HUES6 (cell line): ENCODE results near the gene SRRM1.
"Not testable (repeated sequence)": the region's sequence is repeated elsewhere in the genome, so short reads cannot be mapped to it uniquely, and the experiment has no call there.

ENCODE experiments used
- H3K27ac ChIP-seq: 2 replicates; pipeline ENCODE4 v1.7.0; 2013; ENCODE audit warnings: low read depth, mild to moderate bottlenecking, low read length, inconsistent platforms
- H3K27me3 ChIP-seq: 2 replicates; pipeline ENCODE4 v1.6.1; 2013; ENCODE audit warnings: low read length; ENCODE audit not compliant: control insufficient read depth, insufficient read depth
- H3K36me3 ChIP-seq: 2 replicates; pipeline ENCODE4 v1.6.1; 2013; ENCODE audit warnings: low read length; ENCODE audit not compliant: control insufficient read depth, insufficient read depth
- H3K4me1 ChIP-seq: 2 replicates; pipeline ENCODE4 v1.6.1; 2013; ENCODE audit warnings: low read length; ENCODE audit not compliant: control insufficient read depth, insufficient read depth
- H3K4me3 ChIP-seq: 2 replicates; pipeline ENCODE4 v1.5.1; 2013; ENCODE audit warnings: low read depth, low read length
- H3K9ac ChIP-seq: one replicate; pipeline ENCODE4 v1.6.1; 2013; ENCODE audit warnings: mild to moderate bottlenecking, low read length
- H3K9me3 ChIP-seq: 2 replicates; pipeline ENCODE4 v1.6.1; 2013; ENCODE audit warnings: low read depth, low read length; ENCODE audit not compliant: control insufficient read depth, insufficient read depth

The SRRM1 gene

DNA sequence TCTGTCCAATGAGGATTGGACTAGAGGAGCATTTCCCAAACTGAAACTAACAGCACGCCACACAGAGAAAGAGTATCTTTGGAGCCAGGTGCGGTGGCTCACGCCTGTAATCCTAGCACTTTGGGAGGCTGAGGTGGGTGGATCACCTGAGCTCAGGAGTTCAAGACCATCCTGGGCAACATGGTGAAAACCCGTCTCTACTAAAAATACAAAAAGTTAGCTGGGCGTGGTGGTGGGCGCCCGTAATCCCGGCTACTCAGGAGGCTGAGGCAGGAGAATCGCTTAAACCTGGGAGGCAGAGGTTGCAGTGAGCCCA is 62.9 kb downstream of the SRRM1 start:
- H3K9me3 ChIP-seq, H3K36me3 ChIP-seq, H3K27ac ChIP-seq, H3K27me3 ChIP-seq, H3K9ac ChIP-seq, H3K4me3 ChIP-seq: not testable (repeated sequence)
- peaks cover 18% of the 10 kb centered on the region for H3K4me1 ChIP-seq

DNA sequence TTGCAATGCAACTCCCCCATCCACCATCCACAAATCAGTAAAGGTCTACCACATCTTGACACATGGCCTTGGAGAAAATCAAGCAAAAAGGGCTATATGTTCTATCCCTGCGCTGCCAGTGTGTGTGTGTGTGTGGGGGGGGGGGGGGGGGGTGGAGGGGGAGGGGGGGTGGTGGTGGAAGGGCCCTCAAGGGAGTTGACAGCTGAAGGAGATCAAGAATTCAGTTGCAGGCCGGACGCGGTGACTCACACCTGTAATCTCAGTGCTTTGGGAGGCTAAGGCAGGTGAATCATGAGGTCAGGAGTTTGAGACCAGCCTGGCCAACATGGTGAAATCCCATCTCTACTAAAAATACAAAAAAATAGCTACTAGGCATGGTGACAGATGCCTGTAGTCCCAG is 64.6 kb downstream of the SRRM1 start:
- no peak overlapping the region for H3K4me3 ChIP-seq
- H3K36me3 ChIP-seq, result no peaks in the 10 kb centered on the region
- H3K27me3 ChIP-seq, result no peaks in the 10 kb centered on the region
- no peak overlapping the region for H3K9ac ChIP-seq
- H3K4me1 ChIP-seq, result peaks cover 15% of the 10 kb centered on the region
- H3K27ac ChIP-seq, result no peak overlapping the region
- H3K9me3 ChIP-seq, result no peaks in the 10 kb centered on the region

DNA sequence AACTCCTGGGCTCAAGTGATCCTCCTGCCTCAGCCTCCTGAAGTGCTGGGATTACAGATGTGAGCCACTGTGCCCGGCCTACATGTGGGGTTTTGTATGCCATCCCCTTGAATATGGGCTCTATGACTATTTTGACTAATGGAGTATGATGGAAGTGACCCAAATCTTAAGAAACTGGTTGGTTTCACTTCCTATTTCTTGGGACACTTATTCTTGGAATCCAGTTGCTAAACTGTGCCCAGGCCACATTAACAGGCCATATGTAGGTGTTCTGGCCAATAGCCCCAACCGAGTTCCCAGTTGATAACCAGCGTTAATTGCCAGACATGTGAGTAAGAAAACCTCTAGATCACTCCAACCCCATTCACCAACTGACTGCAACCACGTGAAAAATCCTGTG is 65.8 kb downstream of the SRRM1 start:
- peaks cover 12% of the 10 kb centered on the region for H3K4me1 ChIP-seq
- H3K27me3 ChIP-seq, result no peaks in the 10 kb centered on the region
- no peak overlapping the region for H3K4me3 ChIP-seq
- no peaks in the 10 kb centered on the region for H3K9me3 ChIP-seq
- no peaks in the 10 kb centered on the region for H3K36me3 ChIP-seq
- H3K9ac ChIP-seq, result no peak overlapping the region
- H3K27ac ChIP-seq, result no peak overlapping the region

DNA sequence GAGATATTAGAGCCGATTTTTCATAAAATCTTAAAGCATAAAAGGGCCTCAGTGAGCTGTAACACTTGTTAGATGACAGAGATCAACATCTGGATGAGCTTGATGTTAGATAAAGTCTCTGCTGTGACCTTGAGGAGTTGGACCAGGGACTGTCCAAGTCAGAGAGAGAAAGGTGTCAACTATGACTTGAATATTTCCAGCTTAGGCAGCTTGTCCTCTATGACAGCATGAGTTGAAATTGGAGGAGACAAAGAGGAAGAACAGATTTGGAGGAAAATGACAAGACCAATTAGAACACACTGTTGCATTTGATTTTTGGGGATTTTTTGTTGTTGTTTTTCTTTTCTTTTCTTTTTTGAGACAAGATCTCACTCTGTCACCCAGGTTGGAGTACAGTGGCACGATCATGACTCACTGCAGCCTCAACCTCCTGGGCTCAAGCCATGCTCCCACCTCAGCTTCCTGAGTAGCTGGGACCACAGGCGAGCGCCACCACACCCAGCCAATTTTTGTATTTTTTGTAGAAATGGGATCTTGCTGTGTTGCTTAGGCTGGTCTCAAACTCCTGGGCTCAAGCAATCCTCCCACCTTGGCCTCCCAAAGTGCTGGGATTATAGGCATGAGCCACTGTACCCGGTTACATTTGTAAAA is 66.8 kb downstream of the SRRM1 start:
- Histone ChIP-seq H3K9me3 (no peaks in the 10 kb centered on the region), H3K9ac (no peak overlapping the region), H3K4me1 (peaks cover 9% of the 10 kb centered on the region), H3K4me3 (no peak overlapping the region), H3K27me3 (no peaks in the 10 kb centered on the region), H3K27ac (no peak overlapping the region), H3K36me3 (no peaks in the 10 kb centered on the region)

DNA sequence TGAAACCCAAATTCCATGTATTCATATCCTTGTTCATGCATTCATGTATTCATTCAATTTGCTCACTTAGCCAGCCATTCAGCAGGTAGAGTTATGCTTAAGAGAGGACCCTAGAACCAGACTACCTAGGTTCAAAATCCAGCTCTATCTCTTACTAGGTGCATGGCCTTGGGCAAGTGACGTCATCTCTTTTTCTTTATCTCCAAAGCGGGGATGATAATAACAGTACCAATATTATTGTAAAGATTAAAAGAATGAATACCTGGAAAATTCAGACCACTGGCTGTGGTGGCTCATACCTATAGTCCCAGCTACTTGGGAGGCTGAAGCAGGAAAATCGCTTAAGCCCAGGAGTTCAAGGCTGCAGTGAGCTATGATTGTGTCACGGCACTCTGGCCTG is 68.2 kb downstream of the SRRM1 start:
- Histone ChIP-seq H3K9ac (no peak overlapping the region), H3K4me3 (no peak overlapping the region), H3K36me3 (no peaks in the 10 kb centered on the region), H3K4me1 (0 out of 2 replicates have a peak, but pooled peaks cover 2% of the 10 kb centered on the region), H3K27me3 (no peaks in the 10 kb centered on the region), H3K9me3 (no peaks in the 10 kb centered on the region), H3K27ac (no peak overlapping the region)

DNA sequence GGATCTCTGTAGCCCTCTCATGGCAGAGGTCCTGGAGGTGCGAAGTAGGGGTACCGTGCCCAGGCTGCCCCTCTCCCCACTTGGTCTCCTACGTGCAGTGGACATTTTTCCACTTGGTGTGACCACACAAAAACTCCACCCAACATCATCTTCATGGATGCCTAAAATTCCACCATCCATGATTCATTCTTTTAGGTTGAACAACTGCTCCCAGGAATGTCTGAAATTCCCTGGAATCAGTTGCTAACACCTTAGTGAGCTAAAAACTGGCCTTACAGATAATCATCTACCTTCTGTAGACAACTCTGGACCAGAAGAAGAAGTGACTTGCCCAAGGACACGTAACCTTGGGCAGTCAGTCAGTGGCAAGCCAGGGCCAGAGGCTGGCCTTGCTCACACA is 70.1 kb downstream of the SRRM1 start:
- 0 out of 2 replicates have a peak, but pooled peaks cover 2% of the 10 kb centered on the region for H3K4me1 ChIP-seq
- no peaks in the 10 kb centered on the region for H3K27me3 ChIP-seq
- no peak overlapping the region for H3K27ac ChIP-seq
- H3K9ac ChIP-seq, result no peak overlapping the region
- no peak overlapping the region for H3K4me3 ChIP-seq
- H3K9me3 ChIP-seq, result no peaks in the 10 kb centered on the region
- no peaks in the 10 kb centered on the region for H3K36me3 ChIP-seq

DNA sequence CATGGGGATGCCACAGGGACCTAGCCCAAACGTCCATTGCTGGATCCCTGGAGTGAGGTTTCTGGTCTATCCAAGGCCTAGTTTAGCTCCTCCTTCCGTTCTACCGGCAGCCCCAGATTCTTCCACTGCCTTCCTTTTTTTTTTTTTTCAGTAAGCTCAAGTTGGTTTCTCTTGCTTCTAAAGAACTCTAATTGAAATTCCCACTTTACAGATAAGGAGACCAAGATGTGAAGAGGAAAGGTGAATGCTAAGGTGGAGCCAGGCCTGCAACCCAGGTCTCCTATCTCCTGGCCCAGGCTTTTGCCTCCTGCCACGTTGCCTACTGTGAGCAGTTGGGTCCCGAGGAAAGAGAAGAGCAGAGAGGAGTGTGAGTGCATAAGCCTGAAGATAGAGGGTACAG is 70.6 kb downstream of the SRRM1 start:
- no peak overlapping the region for H3K4me3 ChIP-seq
- no peaks in the 10 kb centered on the region for H3K36me3 ChIP-seq
- no peak overlapping the region for H3K27ac ChIP-seq
- H3K9me3 ChIP-seq, result no peaks in the 10 kb centered on the region
- no peak overlapping the region for H3K9ac ChIP-seq
- no peaks in the 10 kb centered on the region for H3K27me3 ChIP-seq
- H3K4me1 ChIP-seq, result 0 out of 2 replicates have a peak, but pooled peaks cover 2% of the 10 kb centered on the region

DNA sequence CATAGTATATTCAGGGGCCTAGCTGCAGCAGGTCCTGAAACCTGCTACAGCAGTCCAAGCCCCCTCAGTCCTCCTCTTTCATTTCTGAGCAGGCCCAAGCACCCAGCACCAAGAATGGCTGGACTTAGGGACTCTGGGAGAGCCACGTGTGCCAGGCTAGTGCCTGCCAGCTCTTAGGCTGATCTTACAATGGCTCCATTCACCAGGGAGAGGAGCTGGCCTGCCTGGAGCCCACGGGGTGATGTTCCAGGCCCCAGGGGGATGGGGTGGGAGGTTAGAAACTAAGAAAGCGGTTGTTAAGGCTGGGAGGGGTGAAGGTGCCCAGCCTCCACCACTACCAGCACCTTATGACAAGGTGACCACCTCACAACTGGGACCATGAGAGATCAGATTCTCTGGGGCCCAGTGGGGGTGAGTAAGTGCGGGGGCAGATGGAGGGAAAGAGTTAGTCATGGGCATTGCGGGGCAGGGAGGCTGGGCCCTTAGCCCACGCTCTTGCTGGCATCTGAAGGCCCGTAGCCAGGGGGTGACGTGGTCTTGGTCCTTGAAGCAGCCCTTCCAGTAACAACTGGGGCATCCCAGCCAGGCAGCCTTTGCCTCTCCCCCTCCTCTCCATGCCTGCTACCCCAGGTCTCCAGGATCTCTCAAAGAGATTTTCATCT is 71.9 kb downstream of the SRRM1 start:
- Histone ChIP-seq H3K9me3 (no peaks in the 10 kb centered on the region), H3K4me3 (no peak overlapping the region), H3K36me3 (no peaks in the 10 kb centered on the region), H3K9ac (no peak overlapping the region), H3K4me1 (0 out of 2 replicates have a peak, but pooled peaks cover 2% of the 10 kb centered on the region), H3K27ac (no peak overlapping the region), H3K27me3 (no peaks in the 10 kb centered on the region)

DNA sequence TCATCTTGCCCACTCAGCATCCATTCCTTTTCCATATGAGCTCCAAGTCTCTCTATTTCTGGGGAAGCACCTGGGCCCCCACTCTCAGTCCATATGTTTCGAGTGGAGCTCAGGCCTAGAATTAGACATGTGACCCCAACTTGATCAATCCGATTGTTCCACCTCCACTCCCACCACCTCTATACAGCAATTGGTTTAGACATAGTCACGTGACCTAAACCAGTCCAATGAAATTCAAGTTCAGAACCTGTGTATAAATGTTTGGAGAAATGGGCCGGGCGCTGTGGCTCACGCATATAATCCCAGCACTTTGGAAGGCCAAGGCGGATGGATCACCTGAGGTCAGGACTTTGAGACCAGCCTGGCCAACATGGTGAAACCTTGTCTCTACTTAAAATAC is 72.6 kb downstream of the SRRM1 start:
- Histone ChIP-seq H3K4me1 (0 out of 2 replicates have a peak, but pooled peaks cover 2% of the 10 kb centered on the region), H3K4me3 (no peak overlapping the region), H3K27ac (no peak overlapping the region), H3K9me3 (0 out of 2 replicates have a peak, but pooled peaks cover under 1% of the 10 kb centered on the region), H3K27me3 (no peaks in the 10 kb centered on the region), H3K36me3 (no peaks in the 10 kb centered on the region), H3K9ac (no peak overlapping the region)

DNA sequence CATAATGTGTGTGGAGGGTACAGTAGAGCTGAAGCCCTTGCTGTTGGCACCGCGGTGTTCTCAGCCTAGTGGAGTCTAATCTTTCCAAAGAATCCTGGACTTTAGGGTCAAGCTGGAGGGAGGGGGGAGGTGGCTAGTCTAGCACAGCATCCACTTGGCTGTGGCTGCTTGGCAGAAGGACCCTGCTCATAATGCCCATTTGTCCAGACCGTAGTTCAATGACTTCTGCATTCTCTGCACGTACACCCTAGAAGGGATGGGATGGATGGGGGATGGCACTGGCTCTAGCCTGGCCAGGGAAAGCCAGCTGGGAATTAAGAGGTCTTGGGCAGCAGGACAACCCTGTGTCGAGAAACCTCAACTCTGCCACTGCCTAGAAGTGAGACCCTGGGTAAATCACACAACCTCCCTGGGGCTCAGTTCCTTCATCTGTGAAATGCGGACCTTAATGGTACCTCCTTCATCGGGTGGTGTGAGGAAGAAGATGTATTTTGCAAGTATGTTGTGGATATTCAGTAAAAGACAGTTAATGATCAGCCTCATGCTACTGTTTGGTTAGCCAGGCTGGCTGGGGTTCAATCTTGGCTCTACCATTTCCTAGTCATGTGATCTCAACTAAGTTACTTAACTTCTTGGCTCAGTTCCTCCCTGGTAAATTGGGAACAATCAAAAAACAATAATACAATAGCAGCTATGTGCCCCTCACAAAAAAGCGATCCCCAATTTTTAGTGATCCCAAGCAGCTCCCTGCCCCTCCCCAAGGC is 75.0 kb downstream of the SRRM1 start:
- Histone ChIP-seq H3K4me1 (0 out of 2 replicates have a peak, but pooled peaks cover 2% of the 10 kb centered on the region), H3K9ac (no peak overlapping the region), H3K4me3 (no peak overlapping the region), H3K9me3 (0 out of 2 replicates have a peak, but pooled peaks cover 2% of the 10 kb centered on the region), H3K27ac (no peak overlapping the region), H3K36me3 (no peaks in the 10 kb centered on the region), H3K27me3 (no peaks in the 10 kb centered on the region)

DNA sequence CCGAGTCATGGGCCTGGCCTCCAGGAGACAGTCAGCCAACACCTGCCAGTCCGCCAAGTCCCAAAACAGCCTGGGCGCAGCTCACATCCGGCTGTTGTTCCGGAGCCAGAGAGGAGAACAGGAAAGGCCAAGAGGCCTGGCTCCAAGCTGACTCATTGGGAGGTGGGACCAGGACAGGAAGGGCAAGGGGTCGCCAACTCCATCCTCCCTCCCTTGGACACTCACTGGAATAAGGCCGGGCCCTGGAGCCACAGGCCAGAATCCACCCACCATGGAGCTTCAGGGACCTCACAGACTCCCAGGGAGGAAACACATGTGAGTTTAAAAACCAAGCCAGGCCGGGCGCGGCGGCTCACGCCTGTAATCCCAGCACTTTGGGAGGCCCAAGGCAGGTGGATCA is 77.0 kb downstream of the SRRM1 start:
- H3K4me3 ChIP-seq, result no peak overlapping the region
- peaks cover 9% of the 10 kb centered on the region; the same call in 1 of the 2 replicates for H3K4me1 ChIP-seq
- no peaks in the 10 kb centered on the region for H3K27me3 ChIP-seq
- no peaks in the 10 kb centered on the region for H3K36me3 ChIP-seq
- no peak overlapping the region for H3K27ac ChIP-seq
- H3K9me3 ChIP-seq, result 0 out of 2 replicates have a peak, but pooled peaks cover 2% of the 10 kb centered on the region
- H3K9ac ChIP-seq, result no peak overlapping the region
